GM23338 (cell line): Measurements from ENCODE around the gene XYLT1. TPM values are rescaled to one million over a fixed set of nuclear protein-coding genes. Genes with fewer than 3 reads are reported as not detected.

Experiments used
- ATAC-seq: fragments of 200-7000 bp; cut with Tn5 transposase; 3 replicates; pipeline ENCODE4 v1.9.1; 2020
- DNase-seq: peaks from one replicate; pipeline ENCODE4 v3.0.0-alpha.2; 2015; ENCODE audit warnings: low spot score
- H2AFZ ChIP-seq: fragments of 200-600 bp; sonication (generic); 2 replicates; pipeline ENCODE4 v1.8.0; 2016; ENCODE audit warnings: antibody characterized with exemption, mild to moderate bottlenecking, moderate library complexity
- H3F3A ChIP-seq: fragments of 200-600 bp; sonication (generic); replicated peaks from 2 replicates; pipeline ENCODE4 v1.8.0; 2017; ENCODE audit warnings: antibody characterized with exemption, mixed run types, low read depth
- H3K27ac ChIP-seq: fragments of 200-600 bp; sonication (generic); 2 replicates; pipeline ENCODE4 v1.6.1; 2016; ENCODE audit warnings: low read depth
- H3K27me3 ChIP-seq: fragments of 200-600 bp; sonication (generic); 2 replicates; pipeline ENCODE4 v1.8.0; 2016; ENCODE audit warnings: mild to moderate bottlenecking, mixed run types, moderate library complexity; ENCODE audit not compliant: insufficient read depth
- H3K36me3 ChIP-seq: fragments of 200-600 bp; sonication (generic); 2 replicates; pipeline ENCODE4 v1.8.0; 2016; ENCODE audit warnings: mild to moderate bottlenecking; ENCODE audit not compliant: insufficient read depth
- H3K4me1 ChIP-seq: fragments of 200-600 bp; sonication (generic); 2 replicates; pipeline ENCODE4 v1.8.0; 2016; ENCODE audit warnings: mild to moderate bottlenecking, moderate library complexity; ENCODE audit not compliant: insufficient read depth
- H3K4me2 ChIP-seq: fragments of 200-600 bp; sonication (generic); 2 replicates; pipeline ENCODE4 v1.7.1; 2017; ENCODE audit warnings: mixed run types
- H3K4me3 ChIP-seq: fragments of 200-600 bp; sonication (generic); 2 replicates; pipeline ENCODE4 v1.6.1; 2016; ENCODE audit warnings: mixed run types
- H3K79me2 ChIP-seq: fragments of 200-600 bp; sonication (generic); replicated peaks from 2 replicates; pipeline ENCODE4 v1.8.0; 2017; ENCODE audit warnings: mild to moderate bottlenecking; ENCODE audit not compliant: insufficient read depth
- H3K9me2 ChIP-seq: fragments of 200-600 bp; sonication (generic); 2 replicates; pipeline ENCODE4 v1.8.0; 2017; ENCODE audit not compliant: insufficient read depth
- H4K20me1 ChIP-seq: fragments of 200-600 bp; sonication (generic); replicated peaks from 2 replicates; pipeline ENCODE4 v1.8.0; 2017; ENCODE audit warnings: mild to moderate bottlenecking; ENCODE audit not compliant: insufficient read depth
- H3K27ac Mint-ChIP-seq: 2 replicates; pipeline ENCODE4 v1.8.0; 2020; ENCODE audit warnings: inconsistent platforms, mild to moderate bottlenecking, moderate library complexity, mixed read lengths
- H3K27me3 Mint-ChIP-seq: 3 replicates; pipeline ENCODE4 v1.8.0; 2022; ENCODE audit warnings: low read depth, mild to moderate bottlenecking, moderate library complexity, mixed read lengths, inconsistent platforms; ENCODE audit not compliant: insufficient read depth, poor library complexity
- H3K36me3 Mint-ChIP-seq: 3 replicates; pipeline ENCODE4 v1.8.0; 2021; ENCODE audit warnings: low read depth, mild to moderate bottlenecking, inconsistent platforms, moderate library complexity, mixed read lengths
- H3K4me1 Mint-ChIP-seq: 3 replicates; pipeline ENCODE4 v1.8.0; 2020; ENCODE audit warnings: mild to moderate bottlenecking, inconsistent platforms, mixed read lengths
- H3K4me3 Mint-ChIP-seq: 3 replicates; pipeline ENCODE4 v1.8.0; 2021; ENCODE audit warnings: moderate library complexity, mild to moderate bottlenecking, inconsistent platforms, mixed read lengths
- H3K9me3 Mint-ChIP-seq: 3 replicates; pipeline ENCODE4 v1.8.0; 2020; ENCODE audit warnings: moderate library complexity, mild to moderate bottlenecking, inconsistent platforms, mixed read lengths
- CREB1 ChIP-seq: fragments of 250-450 bp; sonication (Bioruptor Pico); IDR thresholded peaks from 2 replicates; pipeline ENCODE4 v1.5.0; 2020; ENCODE audit warnings: low read depth, mild to moderate bottlenecking, moderate library complexity
- EZH2 ChIP-seq: fragments of 200-600 bp; sonication (generic); IDR thresholded peaks from one replicate; pipeline ENCODE4 v1.8.0; 2017; ENCODE audit warnings: antibody characterized with exemption, mild to moderate bottlenecking, low read depth; ENCODE audit not compliant: unreplicated experiment
- EZH2phosphoT487 ChIP-seq: fragments of 200-600 bp; sonication (generic); IDR thresholded peaks from one replicate; pipeline ENCODE4 v1.8.1; 2018; ENCODE audit warnings: antibody characterized with exemption; ENCODE audit not compliant: unreplicated experiment
- JUNB ChIP-seq: IDR thresholded peaks from one replicate; pipeline ENCODE4 v1.6.1; 2016; ENCODE audit warnings: antibody characterized with exemption; ENCODE audit not compliant: unreplicated experiment
- NANOG ChIP-seq: IDR thresholded peaks from 2 replicates; pipeline ENCODE4 v1.6.1; 2016; ENCODE audit warnings: antibody characterized with exemption, borderline replicate concordance
- POLR2AphosphoS5 ChIP-seq: IDR thresholded peaks from 2 replicates; pipeline ENCODE4 v1.6.1; 2016; ENCODE audit warnings: antibody characterized with exemption, low read depth
- STAT1 ChIP-seq: IDR thresholded peaks from one replicate; pipeline ENCODE4 v1.6.1; 2016; ENCODE audit warnings: antibody characterized with exemption; ENCODE audit not compliant: unreplicated experiment
- ZNF114 ChIP-seq: fragments of 250-450 bp; sonication (Bioruptor Pico); IDR thresholded peaks from 2 replicates; pipeline ENCODE4 v1.5.0; 2020; ENCODE audit warnings: mild to moderate bottlenecking, moderate library complexity
- ZNF331 ChIP-seq: fragments of 250-450 bp; sonication (Bioruptor Pico); IDR thresholded peaks from 2 replicates; pipeline ENCODE4 v1.5.0; 2020; ENCODE audit warnings: low read depth, mild to moderate bottlenecking, moderate library complexity
- polyA plus RNA-seq: library from polyadenylated mRNA; unstranded; fragments of >200 nt; fragmentation: Nextera tagmentation; extraction: Ambion mirVana; gene quantifications from 2 replicates; pipeline ENCODE4 v1.2.1, GENCODE V29; 2016
- total RNA-seq: library from RNA; depleted of rRNA; stranded (reverse); fragments of >200 nt; shearing (Covaris generic); gene quantifications from 2 replicates; pipeline ENCODE4 v1.2.3, GENCODE V29; 2014
- TF ChIP-seq, protein P1 (sequence below): IDR thresholded peaks from 2 replicates; pipeline ENCODE4 v1.6.1; 2016; ENCODE audit warnings: antibody characterized with exemption
- TF ChIP-seq, protein P2 (sequence below): fragments of 250-450 bp; sonication (Bioruptor Pico); IDR thresholded peaks from 2 replicates; pipeline ENCODE4 v1.5.0; 2020; ENCODE audit warnings: mild to moderate bottlenecking, moderate library complexity
- TF ChIP-seq, protein P3 (sequence below): IDR thresholded peaks from one replicate; pipeline ENCODE4 v1.6.1; 2018; ENCODE audit warnings: antibody characterized with exemption; ENCODE audit not compliant: unreplicated experiment
- TF ChIP-seq, protein P4 (sequence below), 2 experiments: fragments of 200-600 bp in 1 of 2; sonication (generic) in 1 of 2; conservative IDR thresholded peaks; 2 replicates each; pipeline versions ENCODE4 v1.5.1 to v1.6.1; 2016 to 2017; ENCODE audit warnings: antibody characterized with exemption in 2 of 2, low read depth in 2 of 2, mild to moderate bottlenecking in 2 of 2, moderate library complexity in 1 of 2

Gene XYLT1
- total and polyA plus RNA-seq, 2 experiments from 2014 or later, result 3.5 to 24.7 TPM

DNA sequence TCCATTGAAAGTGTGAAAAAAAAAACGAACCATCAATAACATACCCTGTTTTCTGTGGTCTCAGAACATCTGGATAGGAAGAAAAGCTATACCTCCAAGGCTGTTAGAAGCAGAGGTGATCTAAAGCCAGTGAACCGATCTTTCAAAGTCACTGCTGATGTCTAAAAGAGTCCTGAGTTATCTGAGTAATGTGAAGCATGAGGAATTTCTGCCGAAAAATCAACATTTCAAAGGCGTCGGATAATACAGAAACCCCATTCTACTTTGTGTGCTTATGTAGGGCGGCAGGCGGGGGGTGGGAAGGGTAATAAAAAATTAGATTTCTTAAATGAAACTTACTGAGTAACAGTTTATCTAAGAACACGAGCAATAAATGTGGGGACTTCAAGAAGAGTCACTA is 3.9 kb downstream of the XYLT1 start:
- Mint-ChIP-seq H3K27me3 (peaks cover 31% of the 10 kb centered on the region), H3K27ac (no peak overlapping the region), H3K4me3 (peak overlapping the region; percentile 44), H3K4me1 (peaks cover 65% of the 10 kb centered on the region), H3K9me3 (no peaks in the 10 kb centered on the region; the same call in 1 of the 3 replicates), H3K36me3 (peaks cover 19% of the 10 kb centered on the region)
- peak overlapping the region; percentile 91 for H3K4me2 ChIP-seq
- no peak overlapping the region for H2AFZ ChIP-seq
- 0 out of 2 replicates have a peak overlapping the region, but pooled peaks have one; percentile 8 for H3K27ac ChIP-seq
- H3K79me2 ChIP-seq, result peaks cover 77% of the 10 kb centered on the region
- no peaks in the 10 kb centered on the region for H3K36me3 ChIP-seq
- DNase-seq, result peak; percentile 77
- TF ChIP-seq, protein P1, sequence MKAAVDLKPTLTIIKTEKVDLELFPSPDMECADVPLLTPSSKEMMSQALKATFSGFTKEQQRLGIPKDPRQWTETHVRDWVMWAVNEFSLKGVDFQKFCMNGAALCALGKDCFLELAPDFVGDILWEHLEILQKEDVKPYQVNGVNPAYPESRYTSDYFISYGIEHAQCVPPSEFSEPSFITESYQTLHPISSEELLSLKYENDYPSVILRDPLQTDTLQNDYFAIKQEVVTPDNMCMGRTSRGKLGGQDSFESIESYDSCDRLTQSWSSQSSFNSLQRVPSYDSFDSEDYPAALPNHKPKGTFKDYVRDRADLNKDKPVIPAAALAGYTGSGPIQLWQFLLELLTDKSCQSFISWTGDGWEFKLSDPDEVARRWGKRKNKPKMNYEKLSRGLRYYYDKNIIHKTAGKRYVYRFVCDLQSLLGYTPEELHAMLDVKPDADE, result no peak
- TF ChIP-seq JUNB, result no peak
- TF ChIP-seq POLR2AphosphoS5, result no peak
- TF ChIP-seq ZNF114 (CRISPR knock-in tag), result no peak
- TF ChIP-seq, protein P2, sequence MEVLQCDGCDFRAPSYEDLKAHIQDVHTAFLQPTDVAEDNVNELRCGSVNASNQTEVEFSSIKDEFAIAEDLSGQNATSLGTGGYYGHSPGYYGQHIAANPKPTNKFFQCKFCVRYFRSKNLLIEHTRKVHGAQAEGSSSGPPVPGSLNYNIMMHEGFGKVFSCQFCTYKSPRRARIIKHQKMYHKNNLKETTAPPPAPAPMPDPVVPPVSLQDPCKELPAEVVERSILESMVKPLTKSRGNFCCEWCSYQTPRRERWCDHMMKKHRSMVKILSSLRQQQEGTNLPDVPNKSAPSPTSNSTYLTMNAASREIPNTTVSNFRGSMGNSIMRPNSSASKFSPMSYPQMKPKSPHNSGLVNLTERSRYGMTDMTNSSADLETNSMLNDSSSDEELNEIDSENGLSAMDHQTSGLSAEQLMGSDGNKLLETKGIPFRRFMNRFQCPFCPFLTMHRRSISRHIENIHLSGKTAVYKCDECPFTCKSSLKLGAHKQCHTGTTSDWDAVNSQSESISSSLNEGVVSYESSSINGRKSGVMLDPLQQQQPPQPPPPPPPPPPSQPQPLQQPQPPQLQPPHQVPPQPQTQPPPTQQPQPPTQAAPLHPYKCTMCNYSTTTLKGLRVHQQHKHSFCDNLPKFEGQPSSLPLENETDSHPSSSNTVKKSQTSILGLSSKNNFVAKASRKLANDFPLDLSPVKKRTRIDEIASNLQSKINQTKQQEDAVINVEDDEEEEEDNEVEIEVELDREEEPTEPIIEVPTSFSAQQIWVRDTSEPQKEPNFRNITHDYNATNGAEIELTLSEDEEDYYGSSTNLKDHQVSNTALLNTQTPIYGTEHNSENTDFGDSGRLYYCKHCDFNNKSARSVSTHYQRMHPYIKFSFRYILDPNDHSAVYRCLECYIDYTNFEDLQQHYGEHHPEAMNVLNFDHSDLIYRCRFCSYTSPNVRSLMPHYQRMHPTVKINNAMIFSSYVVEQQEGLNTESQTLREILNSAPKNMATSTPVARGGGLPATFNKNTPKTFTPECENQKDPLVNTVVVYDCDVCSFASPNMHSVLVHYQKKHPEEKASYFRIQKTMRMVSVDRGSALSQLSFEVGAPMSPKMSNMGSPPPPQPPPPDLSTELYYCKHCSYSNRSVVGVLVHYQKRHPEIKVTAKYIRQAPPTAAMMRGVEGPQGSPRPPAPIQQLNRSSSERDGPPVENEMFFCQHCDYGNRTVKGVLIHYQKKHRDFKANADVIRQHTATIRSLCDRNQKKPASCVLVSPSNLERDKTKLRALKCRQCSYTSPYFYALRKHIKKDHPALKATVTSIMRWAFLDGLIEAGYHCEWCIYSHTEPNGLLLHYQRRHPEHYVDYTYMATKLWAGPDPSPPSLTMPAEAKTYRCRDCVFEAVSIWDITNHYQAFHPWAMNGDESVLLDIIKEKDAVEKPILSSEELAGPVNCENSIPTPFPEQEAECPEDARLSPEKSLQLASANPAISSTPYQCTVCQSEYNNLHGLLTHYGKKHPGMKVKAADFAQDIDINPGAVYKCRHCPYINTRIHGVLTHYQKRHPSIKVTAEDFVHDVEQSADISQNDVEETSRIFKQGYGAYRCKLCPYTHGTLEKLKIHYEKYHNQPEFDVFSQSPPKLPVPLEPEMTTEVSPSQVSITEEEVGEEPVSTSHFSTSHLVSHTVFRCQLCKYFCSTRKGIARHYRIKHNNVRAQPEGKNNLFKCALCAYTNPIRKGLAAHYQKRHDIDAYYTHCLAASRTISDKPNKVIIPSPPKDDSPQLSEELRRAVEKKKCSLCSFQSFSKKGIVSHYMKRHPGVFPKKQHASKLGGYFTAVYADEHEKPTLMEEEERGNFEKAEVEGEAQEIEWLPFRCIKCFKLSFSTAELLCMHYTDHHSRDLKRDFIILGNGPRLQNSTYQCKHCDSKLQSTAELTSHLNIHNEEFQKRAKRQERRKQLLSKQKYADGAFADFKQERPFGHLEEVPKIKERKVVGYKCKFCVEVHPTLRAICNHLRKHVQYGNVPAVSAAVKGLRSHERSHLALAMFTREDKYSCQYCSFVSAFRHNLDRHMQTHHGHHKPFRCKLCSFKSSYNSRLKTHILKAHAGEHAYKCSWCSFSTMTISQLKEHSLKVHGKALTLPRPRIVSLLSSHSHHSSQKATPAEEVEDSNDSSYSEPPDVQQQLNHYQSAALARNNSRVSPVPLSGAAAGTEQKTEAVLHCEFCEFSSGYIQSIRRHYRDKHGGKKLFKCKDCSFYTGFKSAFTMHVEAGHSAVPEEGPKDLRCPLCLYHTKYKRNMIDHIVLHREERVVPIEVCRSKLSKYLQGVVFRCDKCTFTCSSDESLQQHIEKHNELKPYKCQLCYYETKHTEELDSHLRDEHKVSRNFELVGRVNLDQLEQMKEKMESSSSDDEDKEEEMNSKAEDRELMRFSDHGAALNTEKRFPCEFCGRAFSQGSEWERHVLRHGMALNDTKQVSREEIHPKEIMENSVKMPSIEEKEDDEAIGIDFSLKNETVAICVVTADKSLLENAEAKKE (CRISPR knock-in tag), result no peak
- TF ChIP-seq ZNF331 (CRISPR knock-in tag), result no peak
- no peak for TF ChIP-seq STAT1
- TF ChIP-seq NANOG, result no peak
- no peak for TF ChIP-seq EZH2phosphoT487
- no peak for TF ChIP-seq CREB1 (CRISPR knock-in tag)
- TF ChIP-seq, protein P3, sequence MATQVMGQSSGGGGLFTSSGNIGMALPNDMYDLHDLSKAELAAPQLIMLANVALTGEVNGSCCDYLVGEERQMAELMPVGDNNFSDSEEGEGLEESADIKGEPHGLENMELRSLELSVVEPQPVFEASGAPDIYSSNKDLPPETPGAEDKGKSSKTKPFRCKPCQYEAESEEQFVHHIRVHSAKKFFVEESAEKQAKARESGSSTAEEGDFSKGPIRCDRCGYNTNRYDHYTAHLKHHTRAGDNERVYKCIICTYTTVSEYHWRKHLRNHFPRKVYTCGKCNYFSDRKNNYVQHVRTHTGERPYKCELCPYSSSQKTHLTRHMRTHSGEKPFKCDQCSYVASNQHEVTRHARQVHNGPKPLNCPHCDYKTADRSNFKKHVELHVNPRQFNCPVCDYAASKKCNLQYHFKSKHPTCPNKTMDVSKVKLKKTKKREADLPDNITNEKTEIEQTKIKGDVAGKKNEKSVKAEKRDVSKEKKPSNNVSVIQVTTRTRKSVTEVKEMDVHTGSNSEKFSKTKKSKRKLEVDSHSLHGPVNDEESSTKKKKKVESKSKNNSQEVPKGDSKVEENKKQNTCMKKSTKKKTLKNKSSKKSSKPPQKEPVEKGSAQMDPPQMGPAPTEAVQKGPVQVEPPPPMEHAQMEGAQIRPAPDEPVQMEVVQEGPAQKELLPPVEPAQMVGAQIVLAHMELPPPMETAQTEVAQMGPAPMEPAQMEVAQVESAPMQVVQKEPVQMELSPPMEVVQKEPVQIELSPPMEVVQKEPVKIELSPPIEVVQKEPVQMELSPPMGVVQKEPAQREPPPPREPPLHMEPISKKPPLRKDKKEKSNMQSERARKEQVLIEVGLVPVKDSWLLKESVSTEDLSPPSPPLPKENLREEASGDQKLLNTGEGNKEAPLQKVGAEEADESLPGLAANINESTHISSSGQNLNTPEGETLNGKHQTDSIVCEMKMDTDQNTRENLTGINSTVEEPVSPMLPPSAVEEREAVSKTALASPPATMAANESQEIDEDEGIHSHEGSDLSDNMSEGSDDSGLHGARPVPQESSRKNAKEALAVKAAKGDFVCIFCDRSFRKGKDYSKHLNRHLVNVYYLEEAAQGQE, result no peak
- TF ChIP-seq, protein P4, sequence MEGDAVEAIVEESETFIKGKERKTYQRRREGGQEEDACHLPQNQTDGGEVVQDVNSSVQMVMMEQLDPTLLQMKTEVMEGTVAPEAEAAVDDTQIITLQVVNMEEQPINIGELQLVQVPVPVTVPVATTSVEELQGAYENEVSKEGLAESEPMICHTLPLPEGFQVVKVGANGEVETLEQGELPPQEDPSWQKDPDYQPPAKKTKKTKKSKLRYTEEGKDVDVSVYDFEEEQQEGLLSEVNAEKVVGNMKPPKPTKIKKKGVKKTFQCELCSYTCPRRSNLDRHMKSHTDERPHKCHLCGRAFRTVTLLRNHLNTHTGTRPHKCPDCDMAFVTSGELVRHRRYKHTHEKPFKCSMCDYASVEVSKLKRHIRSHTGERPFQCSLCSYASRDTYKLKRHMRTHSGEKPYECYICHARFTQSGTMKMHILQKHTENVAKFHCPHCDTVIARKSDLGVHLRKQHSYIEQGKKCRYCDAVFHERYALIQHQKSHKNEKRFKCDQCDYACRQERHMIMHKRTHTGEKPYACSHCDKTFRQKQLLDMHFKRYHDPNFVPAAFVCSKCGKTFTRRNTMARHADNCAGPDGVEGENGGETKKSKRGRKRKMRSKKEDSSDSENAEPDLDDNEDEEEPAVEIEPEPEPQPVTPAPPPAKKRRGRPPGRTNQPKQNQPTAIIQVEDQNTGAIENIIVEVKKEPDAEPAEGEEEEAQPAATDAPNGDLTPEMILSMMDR (conservative IDR thresholded peaks at IDR 0.05; ENCODE audit: low read depth in 2 of 2), result no peak
- TF ChIP-seq EZH2, result no peak
- peaks cover 3% of the 10 kb centered on the region; the same call in 1 of the 2 replicates for H3F3A ChIP-seq
- no peaks in the 10 kb centered on the region for H3K9me2 ChIP-seq
- peaks cover 66% of the 10 kb centered on the region for H3K4me1 ChIP-seq
- H3K27me3 ChIP-seq, result peaks cover 25% of the 10 kb centered on the region
- 0 out of 2 replicates have a peak overlapping the region, but pooled peaks have one; percentile 6 for H3K4me3 ChIP-seq
- peaks cover 12% of the 10 kb centered on the region; the same call in 1 of the 2 replicates for H4K20me1 ChIP-seq
- no peak for ATAC-seq
